A673 (cell line): ENCODE data around the gene RAB9B.

Experiments
- EZH2 ChIP-seq: fragments of 200-600 bp; sonication (generic); IDR thresholded peaks from 2 replicates; pipeline ENCODE4 v1.6.1; 2017; ENCODE audit warnings: borderline replicate concordance, low read depth, mild to moderate bottlenecking, mixed read lengths, antibody characterized with exemption, low read length; ENCODE audit not compliant: poor library complexity, severe bottlenecking
- TF ChIP-seq, protein P1 (sequence below): fragments of 300-800, 200-600 bp; sonication (generic); conservative IDR thresholded peaks from 2 replicates; pipeline ENCODE4 v1.5.1; 2017; ENCODE audit warnings: low read depth, mild to moderate bottlenecking, antibody characterized with exemption, low read length, moderate library complexity, mixed read lengths

DNA sequence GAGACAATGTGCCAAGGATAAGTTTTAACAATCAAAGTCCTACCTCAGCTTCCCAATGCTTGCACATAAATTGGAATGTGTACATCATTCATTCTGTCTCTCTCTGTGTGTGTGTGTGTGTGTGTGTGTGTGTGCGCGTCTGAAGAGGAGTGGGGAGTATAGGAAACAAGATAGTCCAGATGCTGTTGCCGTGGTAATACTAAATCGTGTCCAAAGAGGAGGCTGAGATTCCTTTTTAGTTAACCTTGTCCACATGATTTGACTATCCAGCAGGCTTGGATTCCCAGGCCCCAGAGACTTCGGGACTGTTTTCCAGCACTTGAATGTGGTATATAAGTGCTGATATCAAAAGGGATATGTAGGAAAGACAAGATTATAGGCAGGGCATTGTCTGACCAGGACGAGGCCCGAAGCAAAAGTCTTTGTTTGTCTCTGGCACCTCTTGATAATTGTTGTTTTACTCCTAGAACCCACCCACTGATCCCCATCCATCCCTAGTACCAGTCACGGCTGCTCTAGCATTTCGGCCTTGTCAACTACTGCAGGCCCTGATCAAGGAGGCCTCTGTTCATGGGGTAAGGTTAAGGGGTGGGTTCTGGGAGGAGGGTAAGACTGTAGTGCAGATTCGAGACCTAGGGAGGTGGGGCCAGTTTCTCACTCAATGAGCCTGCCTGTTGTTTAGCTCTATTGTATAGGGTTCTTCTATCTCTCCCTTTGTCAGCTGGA, 51.6 kb downstream of the RAB9B start:
- TF ChIP-seq, protein P1, sequence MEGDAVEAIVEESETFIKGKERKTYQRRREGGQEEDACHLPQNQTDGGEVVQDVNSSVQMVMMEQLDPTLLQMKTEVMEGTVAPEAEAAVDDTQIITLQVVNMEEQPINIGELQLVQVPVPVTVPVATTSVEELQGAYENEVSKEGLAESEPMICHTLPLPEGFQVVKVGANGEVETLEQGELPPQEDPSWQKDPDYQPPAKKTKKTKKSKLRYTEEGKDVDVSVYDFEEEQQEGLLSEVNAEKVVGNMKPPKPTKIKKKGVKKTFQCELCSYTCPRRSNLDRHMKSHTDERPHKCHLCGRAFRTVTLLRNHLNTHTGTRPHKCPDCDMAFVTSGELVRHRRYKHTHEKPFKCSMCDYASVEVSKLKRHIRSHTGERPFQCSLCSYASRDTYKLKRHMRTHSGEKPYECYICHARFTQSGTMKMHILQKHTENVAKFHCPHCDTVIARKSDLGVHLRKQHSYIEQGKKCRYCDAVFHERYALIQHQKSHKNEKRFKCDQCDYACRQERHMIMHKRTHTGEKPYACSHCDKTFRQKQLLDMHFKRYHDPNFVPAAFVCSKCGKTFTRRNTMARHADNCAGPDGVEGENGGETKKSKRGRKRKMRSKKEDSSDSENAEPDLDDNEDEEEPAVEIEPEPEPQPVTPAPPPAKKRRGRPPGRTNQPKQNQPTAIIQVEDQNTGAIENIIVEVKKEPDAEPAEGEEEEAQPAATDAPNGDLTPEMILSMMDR, result no peak
- no peak for TF ChIP-seq EZH2
